K562 (cell line): ENCODE measurements around the gene TMCO1. TPM values are rescaled to one million over a fixed set of nuclear protein-coding genes. Genes with fewer than 3 reads are reported as not detected.
A peak's percentile ranks its signal among the peaks of the same experiment; 100 is the strongest.

Experiments
- ATAC-seq: fragments of 200-7000 bp; cut with Tn5 transposase; 3 replicates; pipeline ENCODE4 v1.9.1; 2020; ENCODE audit warnings: moderate library complexity
- BruUV-seq: library from RNA; stranded (reverse); fragments of 400-500 nt; replicated peaks from 2 replicates; lab custom pipeline; 2021; lab: Mats Ljungman, UMichigan
- CTCF ChIA-PET: fragments of 300-600 bp; formaldehyde crosslinking; extraction: SDS; loops from one replicate; lab custom pipeline; 2021; ENCODE audit warnings: low intra/inter-chr PET ratio; lab: Yijun Ruan, JAX
- POLR2A ChIA-PET: fragments of 300-600, 350-650 bp; sonication (Branson Sonifier 250); formaldehyde crosslinking; extraction: SDS; loops from one replicate; lab custom pipeline; 2021; ENCODE audit warnings: antibody characterized with exemption, inconsistent platforms; lab: Yijun Ruan, JAX
- DNase-seq, 4 experiments: peaks; one replicate each; pipeline versions ENCODE4 v3.0.0 to v3.0.0-alpha.2; 2011 to 2018; ENCODE audit warnings: low spot score in 3 of 4, mixed read lengths in 3 of 4; ENCODE audit errors: extremely low read depth in 1 of 4
- FAIRE-seq: peaks from 2 replicates; lab custom pipeline; 2011; peaks lifted over from hg19 to GRCh38; lab: Jason Lieb, UNC
- H2AFZ ChIP-seq: 2 replicates; pipeline ENCODE4 v1.6.0; 2011; ENCODE audit warnings: low read depth, low read length, control low read depth, inconsistent platforms
- H3K27ac ChIP-seq: fragments of 200-600 bp; 3 replicates; pipeline ENCODE4 v1.8.0; 2011; ENCODE audit warnings: low read depth, mild to moderate bottlenecking, control low read depth, inconsistent platforms, low read length, moderate library complexity, mixed read lengths; ENCODE audit errors: extremely low read depth
- H3K27me3 ChIP-seq, 2 experiments: fragments of 300-600 bp in 1 of 2; 2 replicates in 1 of 2; 3 replicates in 1 of 2; pipeline versions ENCODE4 v1.6.0 to v1.8.0; 2011; ENCODE audit warnings: inconsistent platforms in 2 of 2, low read length in 2 of 2, mild to moderate bottlenecking in 1 of 2, mixed read lengths in 1 of 2, moderate library complexity in 1 of 2; ENCODE audit not compliant: control insufficient read depth in 2 of 2, insufficient read depth in 2 of 2
- H3K36me3 ChIP-seq: fragments of 300-600 bp; 3 replicates; pipeline ENCODE4 v1.8.0; 2011; ENCODE audit warnings: mild to moderate bottlenecking, low read length, inconsistent platforms; ENCODE audit not compliant: control insufficient read depth, insufficient read depth
- H3K4me1 ChIP-seq, 2 experiments: fragments of 200-600 bp in 1 of 2; replicated peaks in 1 of 2; 2 replicates in 1 of 2; 3 replicates in 1 of 2; pipeline versions ENCODE4 v1.5.1 to v1.8.0; 2011; ENCODE audit warnings: inconsistent platforms in 2 of 2, low read length in 2 of 2, mild to moderate bottlenecking in 1 of 2, mixed read lengths in 1 of 2, moderate library complexity in 1 of 2; ENCODE audit not compliant: control insufficient read depth in 2 of 2, insufficient read depth in 2 of 2
- H3K4me2 ChIP-seq: 2 replicates; pipeline ENCODE4 v1.6.1; 2011; ENCODE audit warnings: low read length, control low read depth, inconsistent platforms, mixed read lengths; ENCODE audit not compliant: insufficient read depth
- H3K4me3 ChIP-seq: fragments of 200-600 bp; sonication (generic), shearing (Covaris generic); 2 replicates; pipeline ENCODE4 v1.5.1; 2016; ENCODE audit warnings: control low read depth, inconsistent platforms
- H3K79me2 ChIP-seq: fragments of 200-600 bp; 3 replicates; pipeline ENCODE4 v1.8.0; 2011; ENCODE audit warnings: low read length, inconsistent platforms; ENCODE audit not compliant: control insufficient read depth, insufficient read depth
- H3K9ac ChIP-seq, 2 experiments: 2 replicates each; pipeline versions ENCODE4 v1.6.0 to v1.6.1; 2011; ENCODE audit warnings: low read depth in 2 of 2, low read length in 2 of 2, control low read depth in 1 of 2, inconsistent platforms in 1 of 2, mild to moderate bottlenecking in 1 of 2, mixed read lengths in 1 of 2; ENCODE audit not compliant: insufficient read depth in 1 of 2
- H3K9me1 ChIP-seq: one replicate; pipeline ENCODE4 v1.6.0; 2011; ENCODE audit warnings: inconsistent platforms, mild to moderate bottlenecking, low read length, moderate library complexity; ENCODE audit not compliant: control insufficient read depth, insufficient read depth
- H3K9me3 ChIP-seq: replicated peaks from 2 replicates; pipeline ENCODE4 v1.5.1; 2011; ENCODE audit warnings: low read depth, low read length, inconsistent platforms; ENCODE audit not compliant: control insufficient read depth, insufficient read depth
- H4K20me1 ChIP-seq: replicated peaks from 2 replicates; pipeline ENCODE4 v1.6.1; 2011; ENCODE audit warnings: low read length, inconsistent platforms, mixed read lengths; ENCODE audit not compliant: control insufficient read depth, insufficient read depth
- RBM25 ChIP-seq: fragments of 200-400 bp; formaldehyde crosslinking; IDR thresholded peaks from 2 replicates; pipeline ENCODE4 v1.6.1; 2018; ENCODE audit warnings: low read length, low read depth, moderate library complexity; ENCODE audit not compliant: severe bottlenecking
- RHOXF2B ChIP-seq: fragments of 250-450 bp; sonication (Bioruptor Pico); conservative IDR thresholded peaks from 2 replicates; pipeline ENCODE4 v1.5.1; 2021
- ZFX ChIP-seq: sonication (generic); formaldehyde crosslinking; IDR thresholded peaks from 2 replicates; pipeline ENCODE4 v1.8.0; 2022; ENCODE audit warnings: mild to moderate bottlenecking, missing genetic modification reagents, moderate library complexity
- ZNF121 ChIP-seq: sonication (generic); formaldehyde crosslinking; conservative IDR thresholded peaks from 2 replicates; pipeline ENCODE4 v1.8.0; 2022; ENCODE audit warnings: missing genetic modification reagents
- WGBS: fragments of 100-300 bp; shearing (Covaris generic); methylation state at CpG from one replicate; pipeline ENCODE4 v1.1.6; 2016; ENCODE audit warnings: low coverage, mixed read lengths; ENCODE audit not compliant: insufficient coverage; ENCODE audit errors: missing lambda C conversion rate; 5-methylcytosine and 5-hydroxymethylcytosine counted together
- in situ Hi-C: fragments of 300-500 bp; cut with MboI; formaldehyde crosslinking; loops from 4 replicates; pipeline ENCODE4 v1.15.0; 2018; ENCODE audit warnings: inconsistent platforms, mixed read lengths
- intact Hi-C: fragments of 100-400 bp; cut with micrococcal nuclease; formaldehyde crosslinking; loops from 2 replicates; pipeline ENCODE4 v1.14.2; 2022
- polyA plus RNA-seq, 8 experiments: library from polyadenylated mRNA; depleted of rRNA in 4 of 8; stranded (reverse) in 5 of 8; unstranded in 3 of 8; fragments of >200 nt; fragmentation: Nextera tagmentation in 2 of 8; fragmentation: Illumina TruSeq in 1 of 8; extraction: Ambion mirVana in 2 of 8; extraction: Trizol in 1 of 8; gene quantifications; 2 replicates each; pipeline versions ENCODE4 v1.2.1 to v1.2.3, GENCODE V29; 2011 to 2014; ENCODE audit warnings: inconsistent platforms in 1 of 8, missing spikeins in 1 of 8
- total RNA-seq, 7 experiments: library from RNA; depleted of rRNA in 6 of 7; stranded (reverse); fragments of >200 nt in 6 of 7; fragmentation: Illumina TruSeq in 2 of 7; extraction: Trizol in 2 of 7; gene quantifications; 2 replicates each; pipeline versions ENCODE4 v1.2.1 to v1.2.3, GENCODE V29; 2011 to 2021; ENCODE audit warnings: low replicate concordance in 1 of 7

Gene TMCO1
- total and polyA plus RNA-seq, 9 of the 15 experiments (the other 6 are each of a cell fraction or from before 2014, with no cell fraction given), result 69.3 to 561 (median 175) TPM

DNA sequence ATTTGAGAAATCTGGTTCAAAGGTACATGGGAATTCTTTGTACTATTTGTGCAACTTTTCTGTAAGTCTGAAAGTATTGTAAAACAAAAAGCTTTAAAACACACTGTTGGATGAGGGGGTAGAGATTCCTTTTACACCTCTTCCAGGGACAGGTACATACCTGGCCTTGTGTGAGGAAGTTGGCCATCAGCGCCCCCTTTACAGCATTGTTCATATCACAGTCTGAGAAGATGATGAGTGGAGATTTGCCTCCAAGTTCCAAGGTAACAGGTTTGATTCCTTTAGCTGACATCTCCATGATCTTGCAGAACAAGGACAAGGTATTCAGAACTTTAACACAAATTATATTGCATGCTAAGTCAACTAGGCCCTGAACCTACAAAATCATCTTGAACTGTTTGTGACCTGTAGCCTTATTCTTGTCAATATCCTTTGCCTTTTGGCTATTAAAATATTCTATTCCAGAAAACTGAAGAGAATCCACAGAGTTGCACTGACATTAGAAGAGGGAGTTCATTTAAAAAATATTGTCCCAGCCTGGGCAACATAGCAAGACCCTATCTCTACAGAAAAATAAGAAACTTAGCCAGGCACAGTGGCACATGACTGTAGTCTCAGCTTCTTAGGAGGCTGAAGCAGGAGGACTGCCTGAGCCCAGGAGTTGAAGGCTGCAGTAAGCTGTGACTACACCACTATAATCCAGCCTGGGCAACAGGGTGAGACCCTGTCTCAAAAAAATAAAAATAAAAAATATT is 89.2 kb downstream of the TMCO1 start:
- TF ChIP-seq ZFX (CRISPR knock-in tag), result no peak
- peak; percentile 67 for TF ChIP-seq ZNF121 (CRISPR knock-in tag)
- TF ChIP-seq RBM25, result peak; percentile 11
- H3K9me3 ChIP-seq, result no peaks in the 10 kb centered on the region
- DNase-seq (no peak), ATAC-seq (no peak), FAIRE-seq (no peak)
- no peaks in the 10 kb centered on the region for H3K4me1 ChIP-seq
- H2AFZ ChIP-seq, result no peak overlapping the region
- in situ Hi-C loops (no loop called here), intact Hi-C loops (no loop called here)
- H3K27me3 ChIP-seq, result no peaks in the 10 kb centered on the region
- no peak overlapping the region for H3K9ac ChIP-seq
- H3K36me3 ChIP-seq, result peaks cover 68% of the 10 kb centered on the region
- H4K20me1 ChIP-seq, result no peaks in the 10 kb centered on the region
- H3K9me1 ChIP-seq, result no peaks in the 10 kb centered on the region
- peaks cover 4% of the 10 kb centered on the region; the same call in 1 of the 3 replicates for H3K79me2 ChIP-seq
- ChIA-PET POLR2A (no interaction called here), CTCF (no interaction called here)
- BruUV-seq, result no TSS peak
- H3K4me2 ChIP-seq, result no peak overlapping the region
- 94% methylated on average over 1 of the region's 1 CpG for WGBS
- no peak overlapping the region for H3K4me3 ChIP-seq
- no peak overlapping the region for H3K27ac ChIP-seq

- 46% methylated on average over 2 of the region's 2 CpGs for WGBS
- FAIRE-seq (no peak), DNase-seq (no peak), ATAC-seq (no peak)
- no peaks in the 10 kb centered on the region for H3K27me3 ChIP-seq
- ChIA-PET CTCF (no interaction called here), POLR2A (no interaction called here)
- no peaks in the 10 kb centered on the region for H3K9me3 ChIP-seq
- no peak overlapping the region for H3K27ac ChIP-seq
- BruUV-seq, result no TSS peak
- peaks cover 68% of the 10 kb centered on the region for H3K36me3 ChIP-seq
- H3K9ac ChIP-seq, result no peak overlapping the region
- in situ Hi-C loops (no loop called here), intact Hi-C loops (no loop called here)
- H2AFZ ChIP-seq, result no peak overlapping the region
- H3K4me3 ChIP-seq, result no peak overlapping the region
- H3K79me2 ChIP-seq, result no peaks in the 10 kb centered on the region
- H4K20me1 ChIP-seq, result no peaks in the 10 kb centered on the region
- no peak overlapping the region for H3K4me2 ChIP-seq
- H3K9me1 ChIP-seq, result no peaks in the 10 kb centered on the region
- H3K4me1 ChIP-seq, result no peaks in the 10 kb centered on the region
- TF ChIP-seq RHOXF2B (CRISPR knock-in tag), result no peak
Measured at GRCh38 chr1:165678509-165678908, 90.2 kb downstream of the TMCO1 start.
